ENCODE measurements around the gene MOB1B. TPM values are rescaled to one million over a fixed set of nuclear protein-coding genes. Genes with fewer than 3 reads are reported as not detected.
"Not testable (repeated sequence)": the region's sequence is repeated elsewhere in the genome, so short reads cannot be mapped to it uniquely, and the experiment has no call there.

Gene MOB1B
- total and polyA plus RNA-seq, 4 experiments from 2014 or later = 0.58 to 10.8 (median 5.9) TPM

DNA sequence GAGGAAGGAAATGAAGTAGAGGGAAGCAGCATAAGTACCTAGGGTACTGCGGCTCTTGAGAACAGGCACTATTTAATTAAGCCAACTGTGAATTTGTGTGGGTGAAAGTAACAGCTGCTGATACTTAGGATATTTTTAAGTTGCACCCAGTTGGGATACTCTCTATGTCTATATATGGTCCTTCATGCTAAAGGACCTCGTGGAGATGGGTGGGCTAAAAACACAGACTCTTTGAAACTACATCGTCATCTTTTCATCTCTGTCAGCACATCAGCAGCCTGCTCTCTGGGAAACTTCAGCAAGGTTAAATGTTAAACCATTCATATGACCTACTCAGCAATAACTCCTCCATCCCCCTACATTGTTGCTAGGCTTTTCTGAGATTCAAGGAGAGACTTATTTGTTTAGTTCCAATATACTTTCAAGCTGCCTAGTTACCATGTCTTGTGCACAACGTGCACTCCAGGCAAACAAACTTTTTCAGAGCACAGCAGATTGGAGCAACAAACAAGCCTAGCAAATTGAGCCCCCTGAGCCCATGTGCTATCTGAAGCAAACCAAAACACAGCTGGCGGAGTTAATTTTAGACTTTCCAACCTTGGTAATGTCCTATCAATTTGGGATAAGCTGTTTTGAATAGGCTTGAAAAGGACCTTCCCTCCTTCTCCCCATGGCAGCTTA is 6.2 kb upstream of the MOB1B start:
- H3K9me3 Mint-ChIP-seq = no peaks in the 10 kb centered on the region
- no peak overlapping the region for H3K4me3 Mint-ChIP-seq
- H3K36me3 Mint-ChIP-seq = no peaks in the 10 kb centered on the region
- Histone ChIP-seq H3K4me3 (ENCODE audit: low read length in 2 of 2) (no peak overlapping the region), H3K4me1 (ENCODE audit: insufficient read depth, low read length) (no peaks in the 10 kb centered on the region), H3K9me3 (ENCODE audit: control insufficient read depth in 1 of 2, low read length in 2 of 2) (no peaks in the 10 kb centered on the region), H3K27me3 (ENCODE audit: insufficient read depth, low read length) (no peaks in the 10 kb centered on the region), H3K27ac (ENCODE audit: low read depth, low read length) (no peak overlapping the region), H3K36me3 (ENCODE audit: insufficient read depth, low read length) (no peaks in the 10 kb centered on the region)
- ChIA-PET CTCF (ENCODE audit: partially characterized antibody) (no interaction called here), POLR2A (ENCODE audit: partially characterized antibody) (no interaction called here)
- peaks cover 1 to 3% of the 10 kb centered on the region in 2 donors for H3K27me3 Mint-ChIP-seq
- DNase-seq = no peak
- H3K27ac Mint-ChIP-seq = no peak overlapping the region
- intact Hi-C loops (cut with micrococcal nuclease) = no loop called here
- no peaks in the 10 kb centered on the region for H3K4me1 Mint-ChIP-seq

DNA sequence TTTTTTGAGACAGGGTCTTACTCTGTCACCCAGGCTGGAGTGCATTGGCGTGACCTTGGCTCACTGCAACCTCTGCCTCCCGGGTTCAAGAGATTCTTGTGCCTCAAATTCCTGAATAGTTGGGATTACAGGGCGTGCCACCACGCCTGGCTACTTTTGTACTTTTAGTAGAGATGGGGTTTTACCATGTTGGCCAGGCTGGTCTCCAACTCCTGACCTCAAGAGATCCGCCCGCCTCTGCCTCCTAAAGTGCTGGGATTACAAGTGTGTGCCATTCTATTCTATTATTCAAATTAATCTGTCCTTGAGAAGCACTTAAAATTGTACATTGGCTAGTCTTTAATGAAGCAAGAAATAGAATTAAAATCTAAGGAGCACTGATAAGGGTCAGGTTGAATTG is 3.6 kb upstream of the MOB1B start:
- H3K36me3 ChIP-seq (ENCODE audit: insufficient read depth, low read length); H3K27ac Mint-ChIP-seq; POLR2A ChIA-PET (ENCODE audit: partially characterized antibody); intact Hi-C loops (cut with micrococcal nuclease); DNase-seq; H3K27me3 Mint-ChIP-seq; H3K9me3 ChIP-seq (ENCODE audit: control insufficient read depth in 1 of 2, low read length in 2 of 2); H3K27ac ChIP-seq (ENCODE audit: low read depth, low read length); H3K4me3 Mint-ChIP-seq; H3K4me3 ChIP-seq (ENCODE audit: low read length in 2 of 2); H3K27me3 ChIP-seq (ENCODE audit: insufficient read depth, low read length); H3K9me3 Mint-ChIP-seq; H3K36me3 Mint-ChIP-seq: not testable (repeated sequence)
- CTCF ChIA-PET (ENCODE audit: partially characterized antibody) = interaction anchor here (1.2 kb wide), 1 partner anchor 97 kb away, joined by 3 read pairs; no protein-coding TSS in a partner anchor
- H3K4me1 Mint-ChIP-seq = peaks cover 10 to 19% (median 12%) of the 10 kb centered on the region in 4 donors
- peaks cover 15% of the 10 kb centered on the region for H3K4me1 ChIP-seq (ENCODE audit: insufficient read depth, low read length)

DNA sequence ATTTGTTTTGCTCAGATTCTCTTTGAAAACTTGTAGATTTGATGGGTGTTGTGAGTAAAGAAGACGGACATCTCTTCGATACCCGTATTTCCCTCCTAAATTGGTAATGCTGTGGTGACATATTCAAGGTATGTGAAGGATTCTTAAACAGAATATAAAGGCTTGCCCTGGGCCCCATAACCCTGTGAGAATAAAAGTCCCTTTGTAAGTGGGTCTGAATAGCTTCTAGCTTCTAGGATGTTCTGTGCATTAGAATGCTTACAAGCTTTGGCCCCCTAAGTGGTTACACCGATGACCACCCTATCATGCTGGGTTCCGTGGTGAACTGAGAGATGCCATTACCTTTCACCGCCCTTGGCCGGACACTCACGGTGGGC is 574 bp upstream of the MOB1B start:
- H3K4me1 ChIP-seq (ENCODE audit: insufficient read depth, low read length) = peaks cover 17% of the 10 kb centered on the region
- Mint-ChIP-seq H3K4me1 (peaks cover 17 to 36% (median 22%) of the 10 kb centered on the region in 4 donors), H3K4me3 (peak overlapping the region; percentile 96 to 99 (median 98)), H3K27me3 (peaks cover 0 to 1% of the 10 kb centered on the region in 2 donors), H3K27ac (peak overlapping the region in 6 of 7 donors; percentile 49 to 94 (median 78)), H3K36me3 (peaks cover 6 to 14% of the 10 kb centered on the region in 2 donors), H3K9me3 (no peaks in the 10 kb centered on the region)
- intact Hi-C loops (cut with micrococcal nuclease) = no loop called here
- peak overlapping the region; percentile 71 for H3K27ac ChIP-seq (ENCODE audit: low read depth, low read length)
- peak overlapping the region; percentile 79 to 95 for H3K4me3 ChIP-seq (ENCODE audit: low read length in 2 of 2)
- peaks cover 4% of the 10 kb centered on the region for H3K36me3 ChIP-seq (ENCODE audit: insufficient read depth, low read length)
- ChIA-PET CTCF (ENCODE audit: partially characterized antibody) (interaction anchor here (0.8 to 1.9 kb wide), 12 partner anchors 10 to 167 kb away, joined by 3 to 23 read pairs (median 4); partner anchors contain the start of genes DCK and GRSF1), POLR2A (ENCODE audit: partially characterized antibody) (interaction anchor here (0.6 to 2.1 kb wide), 12 partner anchors 10 to 213 kb away, joined by 3 to 30 read pairs (median 4); partner anchors contain the start of genes DCK, GRSF1 and UTP3)
- H3K9me3 ChIP-seq (ENCODE audit: control insufficient read depth in 1 of 2, low read length in 2 of 2) = no peaks in the 10 kb centered on the region
- DNase-seq = peak in 1 of 5 donors; percentile 3
- no peaks in the 10 kb centered on the region for H3K27me3 ChIP-seq (ENCODE audit: insufficient read depth, low read length)

DNA sequence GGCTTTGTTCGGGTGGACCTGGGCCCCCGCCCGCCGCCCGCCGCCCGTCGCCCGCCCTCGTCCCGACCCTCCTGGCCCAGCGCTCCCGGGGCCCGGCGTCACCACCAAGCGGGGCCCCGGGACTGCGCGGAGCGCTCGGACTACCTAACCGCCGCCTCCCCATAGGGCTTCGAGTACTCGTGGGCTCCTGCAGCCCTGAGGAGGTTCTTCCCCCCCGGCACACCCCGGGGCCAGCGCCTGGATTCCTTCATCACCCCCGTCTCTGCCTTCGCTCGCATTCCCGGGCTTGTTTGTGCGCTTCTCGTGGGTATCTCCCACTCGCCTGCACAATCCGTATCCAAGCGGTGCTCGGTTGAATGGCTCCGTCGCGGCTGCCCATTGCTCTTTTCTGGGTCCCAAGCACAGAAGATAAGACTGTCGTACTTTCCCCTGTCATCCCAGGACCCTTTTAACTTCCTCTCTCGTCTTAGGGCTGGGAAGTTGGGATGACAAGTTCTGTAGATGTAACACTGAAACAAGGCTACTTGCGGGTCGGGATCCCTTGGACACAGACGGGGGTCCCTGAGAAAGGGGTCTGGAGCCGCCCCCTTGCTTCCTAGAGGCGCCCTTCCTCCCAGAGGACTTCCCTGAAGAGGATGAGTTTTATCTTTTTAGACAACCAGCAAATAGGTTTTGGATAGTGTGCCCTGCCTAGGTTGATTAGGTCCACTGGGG is 565 bp downstream of the MOB1B start:
- Histone ChIP-seq H3K27me3 (ENCODE audit: insufficient read depth, low read length) (no peaks in the 10 kb centered on the region), H3K4me3 (ENCODE audit: low read length in 2 of 2) (peak overlapping the region; percentile 43 to 95), H3K36me3 (ENCODE audit: insufficient read depth, low read length) (peaks cover 4% of the 10 kb centered on the region), H3K9me3 (ENCODE audit: control insufficient read depth in 1 of 2, low read length in 2 of 2) (no peaks in the 10 kb centered on the region), H3K4me1 (ENCODE audit: insufficient read depth, low read length) (peaks cover 17% of the 10 kb centered on the region), H3K27ac (ENCODE audit: low read depth, low read length) (peak overlapping the region; percentile 71)
- Mint-ChIP-seq H3K36me3 (peaks cover 11 to 14% of the 10 kb centered on the region in 2 donors), H3K4me1 (peaks cover 17 to 42% (median 26%) of the 10 kb centered on the region in 4 donors), H3K27ac (peak overlapping the region; percentile 49 to 94 (median 92)), H3K4me3 (peak overlapping the region; percentile 97 to 99 (median 98)), H3K27me3 (peaks cover 0 to 1% of the 10 kb centered on the region in 2 donors), H3K9me3 (no peaks in the 10 kb centered on the region)
- DNase-seq = no peak
- ChIA-PET POLR2A (ENCODE audit: partially characterized antibody) (interaction anchor here (0.6 to 2.1 kb wide), 11 partner anchors 9 to 214 kb away, joined by 3 to 30 read pairs (median 5); partner anchors contain the start of genes DCK, GRSF1 and UTP3), CTCF (ENCODE audit: partially characterized antibody) (interaction anchor here (0.8 to 1.9 kb wide), 10 partner anchors 9 to 168 kb away, joined by 3 to 23 read pairs (median 5); partner anchors contain the start of gene GRSF1)
- intact Hi-C loops (cut with micrococcal nuclease) = loop anchor here (1.0 to 2.0 kb wide), 6 partner anchors 63 to 250 kb away; partner anchors contain the start of genes DCK, GRSF1 and UTP3

DNA sequence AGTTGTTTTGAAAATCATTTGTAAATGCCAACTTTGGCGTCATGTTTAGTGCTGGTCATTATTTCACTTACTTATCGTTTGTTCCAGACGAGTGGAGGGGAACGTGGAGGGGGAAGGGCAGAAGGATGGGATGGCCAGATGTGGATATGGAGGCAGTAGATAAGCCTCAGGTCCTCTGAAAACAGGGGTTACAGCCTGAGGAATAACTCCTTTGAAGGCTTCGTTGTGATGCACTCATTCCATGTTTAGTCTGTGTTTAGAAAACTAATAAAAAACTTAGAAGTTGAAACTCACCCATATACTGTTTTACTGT is 1.1 kb downstream of the MOB1B start:
- Histone ChIP-seq H3K4me3 (ENCODE audit: low read length in 2 of 2) (peak overlapping the region; percentile 43 to 95), H3K36me3 (ENCODE audit: insufficient read depth, low read length) (peaks cover 4% of the 10 kb centered on the region), H3K4me1 (ENCODE audit: insufficient read depth, low read length) (peaks cover 17% of the 10 kb centered on the region), H3K27ac (ENCODE audit: low read depth, low read length) (no peak overlapping the region), H3K27me3 (ENCODE audit: insufficient read depth, low read length) (no peaks in the 10 kb centered on the region), H3K9me3 (ENCODE audit: control insufficient read depth in 1 of 2, low read length in 2 of 2) (no peaks in the 10 kb centered on the region)
- H3K27ac Mint-ChIP-seq = peak overlapping the region; percentile 43 to 94 (median 89)
- ChIA-PET POLR2A (ENCODE audit: partially characterized antibody) (no interaction called here), CTCF (ENCODE audit: partially characterized antibody) (no interaction called here)
- DNase-seq = no peak
- intact Hi-C loops (cut with micrococcal nuclease) = loop anchor here (2.0 kb wide), 1 partner anchor 90 kb away; the partner anchor contains the start of gene DCK
- no peaks in the 10 kb centered on the region for H3K9me3 Mint-ChIP-seq
- peaks cover 17 to 42% (median 26%) of the 10 kb centered on the region in 4 donors for H3K4me1 Mint-ChIP-seq
- H3K36me3 Mint-ChIP-seq = peaks cover 11 to 14% of the 10 kb centered on the region in 2 donors
- H3K4me3 Mint-ChIP-seq = peak overlapping the region; percentile 97 to 99 (median 98)
- peaks cover 0 to 1% of the 10 kb centered on the region in 2 donors for H3K27me3 Mint-ChIP-seq

DNA sequence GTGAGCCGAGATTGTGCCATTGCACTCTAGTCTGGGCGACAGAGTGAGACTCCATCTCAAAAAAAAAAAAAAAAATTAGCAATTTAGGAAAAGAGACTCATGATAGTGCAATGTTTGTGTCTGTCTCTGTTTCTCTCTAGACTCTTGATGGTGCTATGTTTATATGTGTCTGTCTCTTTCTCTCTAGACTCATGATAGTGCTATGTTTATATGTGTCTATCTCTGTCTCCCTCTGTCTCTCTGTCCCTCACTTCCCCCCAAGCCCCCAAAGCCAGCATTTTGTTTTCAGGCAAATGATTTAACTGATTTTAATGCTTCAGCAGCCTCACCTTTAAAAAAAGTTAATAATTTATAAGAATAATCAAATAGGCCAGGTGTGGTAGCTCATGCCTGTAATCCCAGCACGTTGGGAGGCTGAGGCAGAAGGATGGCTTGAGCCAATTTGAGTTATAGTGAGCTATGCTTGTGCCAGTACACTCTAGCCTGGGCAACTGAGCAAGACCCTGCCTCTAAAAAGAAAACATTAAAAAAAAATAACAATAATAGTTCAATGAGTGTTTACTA is 6.9 kb downstream of the MOB1B start:
- ChIA-PET POLR2A (ENCODE audit: partially characterized antibody) (no interaction called here), CTCF (ENCODE audit: partially characterized antibody) (interaction anchor here (0.6 kb wide), 1 partner anchor 261 kb away, joined by 3 read pairs; no protein-coding TSS in a partner anchor)
- H3K36me3 Mint-ChIP-seq = peaks cover 14 to 18% of the 10 kb centered on the region in 2 donors
- H3K4me3 Mint-ChIP-seq = peak overlapping the region in 1 of 8 donors; percentile 1
- DNase-seq = no peak
- Histone ChIP-seq H3K27me3 (ENCODE audit: insufficient read depth, low read length) (no peaks in the 10 kb centered on the region), H3K27ac (ENCODE audit: low read depth, low read length) (no peak overlapping the region), H3K4me3 (ENCODE audit: low read length in 2 of 2) (no peak overlapping the region), H3K4me1 (ENCODE audit: insufficient read depth, low read length) (peaks cover 3% of the 10 kb centered on the region), H3K36me3 (ENCODE audit: insufficient read depth, low read length) (peaks cover 4% of the 10 kb centered on the region), H3K9me3 (ENCODE audit: control insufficient read depth in 1 of 2, low read length in 2 of 2) (no peaks in the 10 kb centered on the region)
- peaks cover 7 to 20% (median 17%) of the 10 kb centered on the region in 4 donors for H3K4me1 Mint-ChIP-seq
- intact Hi-C loops (cut with micrococcal nuclease) = no loop called here
- no peaks in the 10 kb centered on the region for H3K9me3 Mint-ChIP-seq
- no peaks in the 10 kb centered on the region for H3K27me3 Mint-ChIP-seq
- no peak overlapping the region for H3K27ac Mint-ChIP-seq

DNA sequence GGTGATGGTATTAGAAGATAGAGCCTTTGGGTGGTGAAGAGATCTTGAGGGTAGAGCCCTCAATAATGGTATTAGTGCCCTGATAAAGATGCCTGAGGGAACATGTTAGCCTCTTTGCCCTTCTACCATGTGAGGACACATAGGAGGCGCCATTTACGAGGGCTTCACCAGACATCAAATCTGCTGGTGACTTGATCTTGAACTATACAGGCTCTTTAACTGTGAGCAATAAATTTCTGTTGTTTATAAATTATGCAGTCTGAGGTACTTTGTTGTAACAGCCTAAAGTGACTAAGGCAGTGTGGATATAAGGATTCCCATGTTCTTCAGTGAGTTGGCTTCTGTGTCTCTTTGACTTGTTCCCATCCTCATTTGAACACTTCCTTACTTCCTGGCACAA is 11.8 kb downstream of the MOB1B start:
- H3K4me1 Mint-ChIP-seq = peaks cover 5 to 16% (median 8%) of the 10 kb centered on the region in 4 donors
- POLR2A ChIA-PET (ENCODE audit: partially characterized antibody) = interaction anchor here (0.8 kb wide), 1 partner anchor 12 kb away, joined by 3 read pairs; the partner anchor contains the start of gene MOB1B

More for the DNA sequence above, 11.8 kb downstream of the MOB1B start:
- Histone ChIP-seq H3K27me3 (ENCODE audit: insufficient read depth, low read length) (no peaks in the 10 kb centered on the region), H3K4me1 (ENCODE audit: insufficient read depth, low read length) (peaks cover 6% of the 10 kb centered on the region), H3K27ac (ENCODE audit: low read depth, low read length) (no peak overlapping the region), H3K4me3 (ENCODE audit: low read length in 2 of 2) (no peak overlapping the region), H3K9me3 (ENCODE audit: control insufficient read depth in 1 of 2, low read length in 2 of 2) (no peaks in the 10 kb centered on the region), H3K36me3 (ENCODE audit: insufficient read depth, low read length) (no peaks in the 10 kb centered on the region)
- CTCF ChIA-PET (ENCODE audit: partially characterized antibody) = no interaction called here
- H3K27ac Mint-ChIP-seq = no peak overlapping the region
- DNase-seq = no peak
- intact Hi-C loops (cut with micrococcal nuclease) = no loop called here
- no peak overlapping the region for H3K4me3 Mint-ChIP-seq
- H3K36me3 Mint-ChIP-seq = peaks cover 7% of the 10 kb centered on the region in 2 donors
- peaks cover 0 to 4% (median 0%) of the 10 kb centered on the region in 8 donors for H3K9me3 Mint-ChIP-seq
- H3K27me3 Mint-ChIP-seq = no peaks in the 10 kb centered on the region

Data from CD4-positive, alpha-beta memory T cell (primary cell).